Ovary (tissue), 3 donors: Measurements from ENCODE around the gene EVA1B.

Experiments
- EP300 ChIP-seq: sonication (generic); formaldehyde crosslinking; IDR thresholded peaks from one replicate; pipeline ENCODE4 v1.6.1; 2017; ENCODE audit warnings: antibody characterized with exemption
- POLR2A ChIP-seq: fragments of 450-650 bp; IDR thresholded peaks from one replicate; pipeline ENCODE4 v1.6.1; 2017; ENCODE audit warnings: antibody characterized with exemption, mild to moderate bottlenecking, moderate library complexity
- TF ChIP-seq, protein P1 (sequence below), 3 donors: fragments of 450-650 bp in 2 of 3; fragments of 200-600 bp in 1 of 3; IDR thresholded peaks; one replicate each; pipeline versions ENCODE4 v1.5.1 to v1.8.0; 2016 to 2022; ENCODE audit warnings: antibody characterized with exemption in 3 of 3, mild to moderate bottlenecking in 1 of 3
- donor health status: DM: no; HTN: no; CAD: no.

DNA sequence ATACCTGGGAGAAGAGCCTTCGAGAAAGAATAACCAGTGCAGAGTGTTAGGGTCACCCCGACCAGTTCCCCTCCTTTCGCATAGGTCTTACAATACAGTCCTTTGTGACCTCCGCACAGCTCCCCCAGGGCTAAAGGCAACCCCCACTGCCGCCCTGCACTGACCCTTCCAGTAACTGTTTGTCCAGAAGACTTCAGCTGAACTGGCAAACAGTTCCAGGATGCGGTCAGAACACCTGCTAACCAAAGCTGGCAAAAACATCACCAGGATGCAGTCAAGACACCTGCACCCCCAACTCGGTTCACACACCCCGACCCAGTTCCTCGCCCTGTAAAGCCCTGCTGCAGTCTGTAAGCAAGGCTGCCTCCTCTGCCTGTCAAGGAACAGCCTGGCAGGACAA is 6.4 kb upstream of the EVA1B start:
- TF ChIP-seq, protein P1, sequence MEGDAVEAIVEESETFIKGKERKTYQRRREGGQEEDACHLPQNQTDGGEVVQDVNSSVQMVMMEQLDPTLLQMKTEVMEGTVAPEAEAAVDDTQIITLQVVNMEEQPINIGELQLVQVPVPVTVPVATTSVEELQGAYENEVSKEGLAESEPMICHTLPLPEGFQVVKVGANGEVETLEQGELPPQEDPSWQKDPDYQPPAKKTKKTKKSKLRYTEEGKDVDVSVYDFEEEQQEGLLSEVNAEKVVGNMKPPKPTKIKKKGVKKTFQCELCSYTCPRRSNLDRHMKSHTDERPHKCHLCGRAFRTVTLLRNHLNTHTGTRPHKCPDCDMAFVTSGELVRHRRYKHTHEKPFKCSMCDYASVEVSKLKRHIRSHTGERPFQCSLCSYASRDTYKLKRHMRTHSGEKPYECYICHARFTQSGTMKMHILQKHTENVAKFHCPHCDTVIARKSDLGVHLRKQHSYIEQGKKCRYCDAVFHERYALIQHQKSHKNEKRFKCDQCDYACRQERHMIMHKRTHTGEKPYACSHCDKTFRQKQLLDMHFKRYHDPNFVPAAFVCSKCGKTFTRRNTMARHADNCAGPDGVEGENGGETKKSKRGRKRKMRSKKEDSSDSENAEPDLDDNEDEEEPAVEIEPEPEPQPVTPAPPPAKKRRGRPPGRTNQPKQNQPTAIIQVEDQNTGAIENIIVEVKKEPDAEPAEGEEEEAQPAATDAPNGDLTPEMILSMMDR (IDR thresholded peaks at IDR 0.05) = no peak
- TF ChIP-seq POLR2A (no peak), EP300 (no peak)
